SK-N-SH treated with all-trans-retinoic acid at 6 μM for 48 hours (cell line): ENCODE measurements around the gene SRSF4.

Experiments
- ARNTL ChIP-seq: fragments of 450-650 bp; formaldehyde crosslinking; IDR thresholded peaks from 2 replicates; pipeline ENCODE4 v1.5.0; 2020; ENCODE audit warnings: low read depth, mild to moderate bottlenecking, moderate library complexity, borderline replicate concordance
- CSDC2 ChIP-seq: fragments of 250-450 bp; sonication (Bioruptor Pico); IDR thresholded peaks from 2 replicates; pipeline ENCODE4 v1.5.0; 2020; ENCODE audit warnings: mild to moderate bottlenecking, moderate library complexity
- ESRRG ChIP-seq: fragments of 250-450 bp; sonication (Bioruptor Pico); IDR thresholded peaks from 2 replicates; pipeline ENCODE4 v1.6.1; 2021; ENCODE audit warnings: mild to moderate bottlenecking
- GLIS3 ChIP-seq: fragments of 250-450 bp; sonication (Bioruptor Pico); IDR thresholded peaks from 2 replicates; pipeline ENCODE4 v1.5.0; 2020; ENCODE audit warnings: mild to moderate bottlenecking, moderate library complexity
- RARB ChIP-seq: fragments of 250-450 bp; sonication (Bioruptor Pico); IDR thresholded peaks from 2 replicates; pipeline ENCODE4 v1.8.0; 2021; ENCODE audit warnings: mild to moderate bottlenecking, moderate library complexity
- ZC3H10 ChIP-seq: fragments of 250-450 bp; sonication (Bioruptor Pico); IDR thresholded peaks from 2 replicates; pipeline ENCODE4 v1.5.1; 2021; ENCODE audit warnings: mild to moderate bottlenecking, moderate library complexity
- ZFP3 ChIP-seq: fragments of 250-450 bp; sonication (Bioruptor Pico); IDR thresholded peaks from 2 replicates; pipeline ENCODE4 v1.5.0; 2020; ENCODE audit warnings: mild to moderate bottlenecking, moderate library complexity
- ZFP30 ChIP-seq: fragments of 450-650 bp; formaldehyde crosslinking; IDR thresholded peaks from 2 replicates; pipeline ENCODE4 v1.5.0; 2022; ENCODE audit warnings: mild to moderate bottlenecking, moderate library complexity
- ZNF70 ChIP-seq: fragments of 450-650 bp; formaldehyde crosslinking; IDR thresholded peaks from 2 replicates; pipeline ENCODE4 v1.5.0; 2020; ENCODE audit warnings: mild to moderate bottlenecking, moderate library complexity
- TF ChIP-seq, protein P1 (sequence below): fragments of 250-450 bp; sonication (Bioruptor Pico); IDR thresholded peaks from 2 replicates; pipeline ENCODE4 v1.8.0; 2020; ENCODE audit warnings: mild to moderate bottlenecking, moderate library complexity, borderline replicate concordance
- TF ChIP-seq, protein P2 (sequence below): fragments of 250-450 bp; sonication (Bioruptor Pico); IDR thresholded peaks from 2 replicates; pipeline ENCODE4 v1.5.1; 2021; ENCODE audit warnings: mild to moderate bottlenecking, moderate library complexity

DNA sequence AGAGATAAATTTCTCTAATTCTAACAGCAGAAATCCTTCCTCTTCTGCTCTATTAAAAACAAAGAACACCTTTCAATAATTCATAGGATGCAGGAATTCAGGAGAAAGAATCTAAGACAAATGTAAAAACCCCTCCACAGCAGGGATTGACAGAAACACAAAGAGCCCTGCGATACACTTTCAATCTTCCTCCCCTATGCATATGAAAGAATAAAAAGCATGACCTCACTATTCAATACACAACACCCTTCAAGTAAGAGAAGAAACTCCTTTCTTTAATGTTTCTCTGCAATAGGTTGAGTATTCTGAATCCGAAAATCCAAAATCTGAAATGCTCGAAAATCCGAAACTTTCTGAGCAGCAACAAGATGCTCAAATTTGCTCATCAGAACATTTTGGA lies 17.1 kb downstream of the SRSF4 start:
- TF ChIP-seq, protein P1, sequence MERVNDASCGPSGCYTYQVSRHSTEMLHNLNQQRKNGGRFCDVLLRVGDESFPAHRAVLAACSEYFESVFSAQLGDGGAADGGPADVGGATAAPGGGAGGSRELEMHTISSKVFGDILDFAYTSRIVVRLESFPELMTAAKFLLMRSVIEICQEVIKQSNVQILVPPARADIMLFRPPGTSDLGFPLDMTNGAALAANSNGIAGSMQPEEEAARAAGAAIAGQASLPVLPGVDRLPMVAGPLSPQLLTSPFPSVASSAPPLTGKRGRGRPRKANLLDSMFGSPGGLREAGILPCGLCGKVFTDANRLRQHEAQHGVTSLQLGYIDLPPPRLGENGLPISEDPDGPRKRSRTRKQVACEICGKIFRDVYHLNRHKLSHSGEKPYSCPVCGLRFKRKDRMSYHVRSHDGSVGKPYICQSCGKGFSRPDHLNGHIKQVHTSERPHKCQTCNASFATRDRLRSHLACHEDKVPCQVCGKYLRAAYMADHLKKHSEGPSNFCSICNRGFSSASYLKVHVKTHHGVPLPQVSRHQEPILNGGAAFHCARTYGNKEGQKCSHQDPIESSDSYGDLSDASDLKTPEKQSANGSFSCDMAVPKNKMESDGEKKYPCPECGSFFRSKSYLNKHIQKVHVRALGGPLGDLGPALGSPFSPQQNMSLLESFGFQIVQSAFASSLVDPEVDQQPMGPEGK (CRISPR knock-in tag): no peak
- TF ChIP-seq GLIS3 (CRISPR knock-in tag) (no peak), ARNTL (no peak), ZC3H10 (no peak), CSDC2 (CRISPR knock-in tag) (no peak), ESRRG (CRISPR knock-in tag) (no peak), ZFP30 (CRISPR knock-in tag) (no peak), ZFP3 (no peak), RARB (no peak), ZNF70 (CRISPR knock-in tag) (no peak)
- TF ChIP-seq, protein P2, sequence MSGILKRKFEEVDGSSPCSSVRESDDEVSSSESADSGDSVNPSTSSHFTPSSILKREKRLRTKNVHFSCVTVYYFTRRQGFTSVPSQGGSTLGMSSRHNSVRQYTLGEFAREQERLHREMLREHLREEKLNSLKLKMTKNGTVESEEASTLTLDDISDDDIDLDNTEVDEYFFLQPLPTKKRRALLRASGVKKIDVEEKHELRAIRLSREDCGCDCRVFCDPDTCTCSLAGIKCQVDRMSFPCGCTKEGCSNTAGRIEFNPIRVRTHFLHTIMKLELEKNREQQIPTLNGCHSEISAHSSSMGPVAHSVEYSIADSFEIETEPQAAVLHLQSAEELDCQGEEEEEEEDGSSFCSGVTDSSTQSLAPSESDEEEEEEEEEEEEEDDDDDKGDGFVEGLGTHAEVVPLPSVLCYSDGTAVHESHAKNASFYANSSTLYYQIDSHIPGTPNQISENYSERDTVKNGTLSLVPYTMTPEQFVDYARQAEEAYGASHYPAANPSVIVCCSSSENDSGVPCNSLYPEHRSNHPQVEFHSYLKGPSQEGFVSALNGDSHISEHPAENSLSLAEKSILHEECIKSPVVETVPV (CRISPR knock-in tag): no peak
